Esophagus muscularis mucosa (tissue), 3 donors: ENCODE results near the gene TMED4.

Experiments
- CTCF ChIP-seq, 3 experiments: fragments of 200-600 bp in 2 of 3; fragments of 450-650 bp in 1 of 3; sonication (generic) in 2 of 3; IDR thresholded peaks; one replicate each; pipeline ENCODE4 v1.5.1; 2017 to 2019; ENCODE audit warnings: antibody characterized with exemption in 3 of 3, mild to moderate bottlenecking in 2 of 3, moderate library complexity in 1 of 3
- POLR2A ChIP-seq: fragments of 450-650 bp; IDR thresholded peaks from one replicate; pipeline ENCODE4 v1.6.1; 2017; ENCODE audit warnings: antibody characterized with exemption, moderate library complexity, mild to moderate bottlenecking, low read depth
- POLR2AphosphoS5 ChIP-seq, 2 donors: sonication (generic); formaldehyde crosslinking; IDR thresholded peaks; one replicate each; pipeline ENCODE4 v1.6.1; 2017; ENCODE audit warnings: antibody characterized with exemption in 2 of 2

GRCh38 chr7:44559485-44559884 is 22.5 kb downstream of the TMED4 start:
- no peak for TF ChIP-seq CTCF (IDR thresholded peaks at IDR 0.05)
- no peak for TF ChIP-seq POLR2AphosphoS5 (IDR thresholded peaks at IDR 0.05)
- TF ChIP-seq POLR2A = no peak
